HepG2 (cell line): ENCODE measurements around the gene ATP13A3. TPM values are rescaled to one million over a fixed set of nuclear protein-coding genes. Genes with fewer than 3 reads are reported as not detected.

Experiments
- ATAC-seq: fragments of 200-7000 bp; cut with Tn5 transposase; 3 replicates; pipeline ENCODE4 v1.9.1; 2020; ENCODE audit warnings: mild to moderate bottlenecking, moderate library complexity
- BruUV-seq: library from RNA; stranded (reverse); fragments of 400-500 nt; replicated peaks from 2 replicates; lab custom pipeline; 2021; lab: Mats Ljungman, UMichigan
- CTCF ChIA-PET: fragments of 300-600 bp; formaldehyde crosslinking; extraction: SDS; loops from one replicate; lab custom pipeline; 2021; ENCODE audit warnings: low total read pairs, inconsistent platforms, low intra/inter-chr PET ratio; lab: Yijun Ruan, JAX
- POLR2A ChIA-PET: fragments of 350-600 bp; sonication (Branson Sonifier 250); formaldehyde crosslinking; loops from one replicate; lab custom pipeline; 2020; ENCODE audit warnings: antibody characterized with exemption, inconsistent platforms; lab: Yijun Ruan, JAX
- DNase-seq: peaks from one replicate; pipeline ENCODE4 v3.0.0-alpha.2; 2015; ENCODE audit warnings: low spot score
- FAIRE-seq: peaks from 3 replicates; lab custom pipeline; 2011; peaks lifted over from hg19 to GRCh38; lab: Jason Lieb, UNC
- H2AFZ ChIP-seq: one replicate; pipeline ENCODE4 v1.6.1; 2011; ENCODE audit warnings: low read length, inconsistent platforms
- H3K27ac ChIP-seq: fragments of 300-600 bp; 3 replicates; pipeline ENCODE4 v1.8.0; 2011; ENCODE audit warnings: mixed run types, mild to moderate bottlenecking, mixed read lengths, low read length, inconsistent platforms; ENCODE audit not compliant: insufficient read depth; ENCODE audit errors: extremely low read length
- H3K27me3 ChIP-seq, 2 experiments: fragments of 200-600 bp in 1 of 2; 2 replicates in 1 of 2; 3 replicates in 1 of 2; pipeline versions ENCODE4 v1.6.0 to v1.8.0; 2011; ENCODE audit warnings: low read length in 2 of 2, mild to moderate bottlenecking in 2 of 2, moderate library complexity in 2 of 2, inconsistent platforms in 1 of 2; ENCODE audit not compliant: insufficient read depth in 2 of 2, control insufficient read depth in 1 of 2
- H3K36me3 ChIP-seq, 2 experiments: fragments of 200-600 bp in 1 of 2; replicated peaks in 1 of 2; 2 replicates in 1 of 2; 3 replicates in 1 of 2; pipeline versions ENCODE4 v1.5.1 to v1.8.0; 2011; ENCODE audit warnings: low read length in 2 of 2, inconsistent platforms in 1 of 2; ENCODE audit not compliant: insufficient read depth in 2 of 2, control insufficient read depth in 1 of 2
- H3K4me1 ChIP-seq: 2 replicates; pipeline ENCODE4 v1.5.1; 2012; ENCODE audit warnings: low read length, inconsistent platforms; ENCODE audit not compliant: insufficient read depth
- H3K4me2 ChIP-seq: 2 replicates; pipeline ENCODE4 v1.6.0; 2011; ENCODE audit warnings: low read depth, low read length, inconsistent platforms
- H3K4me3 ChIP-seq, 3 experiments: fragments of 200-600 bp in 1 of 3; sonication (generic), shearing (Covaris generic) in 1 of 3; replicated peaks in 1 of 3; 2 replicates each; pipeline ENCODE4 v1.5.1; 2011 to 2016; ENCODE audit warnings: low read length in 3 of 3, inconsistent platforms in 2 of 3, low read depth in 2 of 3, mild to moderate bottlenecking in 2 of 3, control low read depth in 1 of 3, mixed read lengths in 1 of 3; ENCODE audit not compliant: insufficient read depth in 1 of 3
- H3K79me2 ChIP-seq: one replicate; pipeline ENCODE4 v1.6.1; 2011; ENCODE audit warnings: low read length, inconsistent platforms; ENCODE audit not compliant: insufficient read depth
- H3K9ac ChIP-seq: 2 replicates; pipeline ENCODE4 v1.6.0; 2011; ENCODE audit warnings: mild to moderate bottlenecking, low read depth, low read length, inconsistent platforms; ENCODE audit not compliant: insufficient read depth
- H3K9me3 ChIP-seq: 2 replicates; pipeline ENCODE4 v1.5.1; 2012; ENCODE audit warnings: mild to moderate bottlenecking, low read length
- H4K20me1 ChIP-seq: 2 replicates; pipeline ENCODE4 v1.6.0; 2011; ENCODE audit warnings: inconsistent platforms, mild to moderate bottlenecking, low read length, moderate library complexity; ENCODE audit not compliant: insufficient read depth
- ARNTL ChIP-seq: sonication (generic); formaldehyde crosslinking; IDR thresholded peaks from 2 replicates; pipeline ENCODE4 v1.4.0; 2020; ENCODE audit warnings: mild to moderate bottlenecking, missing genetic modification reagents
- DBP ChIP-seq: sonication (generic); formaldehyde crosslinking; IDR thresholded peaks from 2 replicates; pipeline ENCODE4 v1.4.0; 2020; ENCODE audit warnings: missing genetic modification reagents; ENCODE audit errors: not compliant biosample characterization
- FOXO4 ChIP-seq: sonication (generic); formaldehyde crosslinking; conservative IDR thresholded peaks from 2 replicates; pipeline ENCODE4 v1.8.1; 2023; ENCODE audit warnings: missing genetic modification reagents
- GABPA ChIP-seq, 2 experiments: IDR thresholded peaks; 2 replicates each; pipeline ENCODE4 v1.6.1; 2011 to 2016; ENCODE audit warnings: low read depth in 2 of 2, low read length in 1 of 2, missing biosample characterization in 1 of 2, missing genetic modification characterization in 1 of 2
- HNRNPL ChIP-seq: fragments of 200-400 bp; formaldehyde crosslinking; IDR thresholded peaks from 2 replicates; pipeline ENCODE4 v1.6.1; 2017; ENCODE audit warnings: mild to moderate bottlenecking, low read depth, low read length
- KDM5B ChIP-seq: sonication (generic); formaldehyde crosslinking; IDR thresholded peaks from 2 replicates; pipeline ENCODE4 v1.4.0; 2020; ENCODE audit warnings: missing genetic modification reagents, mild to moderate bottlenecking, borderline replicate concordance
- NFYC ChIP-seq: IDR thresholded peaks from 2 replicates; pipeline ENCODE4 v1.6.1; 2016; ENCODE audit warnings: missing genetic modification reagents, missing compliant biosample characterization
- PREB ChIP-seq: sonication (generic); formaldehyde crosslinking; IDR thresholded peaks from 2 replicates; pipeline ENCODE4 v1.4.0; 2020; ENCODE audit warnings: missing genetic modification reagents
- THYN1 ChIP-seq: sonication (generic); formaldehyde crosslinking; IDR thresholded peaks from 2 replicates; pipeline ENCODE4 v1.8.1; 2023; ENCODE audit warnings: low read depth, mild to moderate bottlenecking, moderate library complexity, missing genetic modification reagents, borderline replicate concordance
- ZBTB39 ChIP-seq: sonication (generic); formaldehyde crosslinking; IDR thresholded peaks from 2 replicates; pipeline ENCODE4 v1.5.0; 2020; ENCODE audit warnings: missing genetic modification reagents
- ZFP62 ChIP-seq: sonication (generic); formaldehyde crosslinking; IDR thresholded peaks from 2 replicates; pipeline ENCODE4 v1.4.0; 2020; ENCODE audit warnings: missing genetic modification reagents
- ZNF263 ChIP-seq: sonication (generic); formaldehyde crosslinking; IDR thresholded peaks from 2 replicates; pipeline ENCODE4 v1.4.0; 2020; ENCODE audit warnings: missing genetic modification reagents
- ZNF33A ChIP-seq: sonication (generic); formaldehyde crosslinking; IDR thresholded peaks from 2 replicates; pipeline ENCODE4 v1.5.1; 2020; ENCODE audit warnings: missing genetic modification reagents, mild to moderate bottlenecking, moderate library complexity, borderline replicate concordance
- ZNF567 ChIP-seq: sonication (generic); formaldehyde crosslinking; IDR thresholded peaks from 2 replicates; pipeline ENCODE4 v1.8.1; 2023; ENCODE audit warnings: mild to moderate bottlenecking, missing genetic modification reagents, borderline replicate concordance
- ZNF598 ChIP-seq: sonication (generic); formaldehyde crosslinking; IDR thresholded peaks from 2 replicates; pipeline ENCODE4 v1.5.1; 2020; ENCODE audit warnings: mild to moderate bottlenecking, missing genetic modification reagents, borderline replicate concordance
- ZSCAN9 ChIP-seq: IDR thresholded peaks from 2 replicates; pipeline ENCODE4 v1.6.1; 2016; ENCODE audit warnings: borderline replicate concordance
- WGBS: methylation state at CpG from one replicate; pipeline ENCODE4 v1.1.6; 2017; ENCODE audit warnings: low lambda C conversion rate; 5-methylcytosine and 5-hydroxymethylcytosine counted together
- in situ Hi-C: cut with HindIII; loops from 2 replicates; pipeline ENCODE4 v1.10.0; 2017; ENCODE audit warnings: low pct_unique_long_range_greater_than_20kb; ENCODE audit not compliant: extremely low pct_ligation_motif_present
- intact Hi-C: fragments of 100-400 bp; cut with micrococcal nuclease; formaldehyde crosslinking; loops from one replicate; pipeline ENCODE4 v1.10.0; 2022; ENCODE audit not compliant: unreplicated experiment
- polyA plus RNA-seq, 8 experiments: library from polyadenylated mRNA; depleted of rRNA in 3 of 8; stranded (reverse) in 7 of 8; unstranded in 1 of 8; fragments of >200 nt; fragmentation: Illumina TruSeq in 4 of 8; extraction: Trizol in 4 of 8; gene quantifications; 2 replicates each; pipeline versions ENCODE4 v1.2.1 to v1.2.3, GENCODE V29; 2011 to 2016; ENCODE audit warnings: low read depth in 4 of 8, missing spikeins in 1 of 8, mixed read lengths in 1 of 8; ENCODE audit not compliant: insufficient read depth in 1 of 8
- total RNA-seq, 5 experiments: library from RNA; depleted of rRNA; stranded (reverse); fragments of >200 nt; fragmentation: Illumina TruSeq; extraction: Trizol; gene quantifications; 2 replicates each; pipeline ENCODE4 v1.2.3, GENCODE V29; 2016; ENCODE audit warnings: low read depth in 1 of 5

ATP13A3 gene
- total and polyA plus RNA-seq, 2 of the 13 experiments (the other 11 are each of a cell fraction or from before 2014, with no cell fraction given): 44.9 to 80.8 TPM

GRCh38 chr3:194532591-194532990 is 45.8 kb upstream of the ATP13A3 start (continued):
- TF ChIP-seq ZFP62 (CRISPR knock-in tag) (no peak), KDM5B (CRISPR knock-in tag) (no peak), FOXO4 (CRISPR knock-in tag) (no peak), ZNF567 (CRISPR knock-in tag) (no peak), ZSCAN9 (CRISPR knock-in tag) (no peak), ZNF598 (CRISPR knock-in tag) (no peak), GABPA (IDR thresholded peaks at IDR 0.05; ENCODE audit: low read depth, low read length) (no peak), GABPA (CRISPR knock-in tag; IDR thresholded peaks at IDR 0.05; ENCODE audit: low read depth) (no peak), ZBTB39 (CRISPR knock-in tag) (no peak)
- TF ChIP-seq, all 625 proteins: peak for 0

- CTCF ChIA-PET: no interaction called here
- Histone ChIP-seq H3K4me2 (no peak overlapping the region), H3K9me3 (no peaks in the 10 kb centered on the region), H3K4me3 (no peak overlapping the region), H3K27me3 (no peaks in the 10 kb centered on the region; a peak in 1 of 5 replicates), H3K27ac (no peak overlapping the region), H3K36me3 (no peaks in the 10 kb centered on the region), H3K4me1 (peaks cover 10% of the 10 kb centered on the region), H2AFZ (no peak overlapping the region), H3K79me2 (no peaks in the 10 kb centered on the region), H4K20me1 (no peaks in the 10 kb centered on the region), H3K9ac (no peak overlapping the region)
- in situ Hi-C loops: no loop called here
- DNase-seq: no peak
- no TSS peak for BruUV-seq
- 92% methylated on average over 2 of the region's 2 CpGs for WGBS
- intact Hi-C loops: no loop called here
- POLR2A ChIA-PET: no interaction called here
- FAIRE-seq: no peak
- ATAC-seq: no peak
- TF ChIP-seq NFYC (CRISPR knock-in tag) (no peak), THYN1 (CRISPR knock-in tag) (no peak), PREB (CRISPR knock-in tag) (no peak), ZNF263 (CRISPR knock-in tag) (no peak), ARNTL (CRISPR knock-in tag) (no peak), ZNF33A (CRISPR knock-in tag) (no peak), HNRNPL (no peak), DBP (CRISPR knock-in tag) (no peak)
Observed at GRCh38 chr3:194527726-194528125, 40.9 kb upstream of the ATP13A3 start.
